Peyer's patch (tissue), 4 donors: ENCODE measurements around the gene ITM2C. TPM values are rescaled to one million over a fixed set of nuclear protein-coding genes. Genes with fewer than 3 reads are reported as not detected.

ENCODE experiments used
- DNase-seq, 3 donors: peaks; one replicate each; pipeline ENCODE4 v3.0.0-alpha.2; 2017 to 2019
- H3K27ac ChIP-seq, 4 donors: fragments of 200-600 bp; sonication (generic); one replicate each; pipeline ENCODE4 v1.5.1; 2016 to 2019
- H3K27me3 ChIP-seq, 2 donors: fragments of 200-600 bp; sonication (generic); one replicate each; pipeline ENCODE4 v1.5.1; 2019
- H3K36me3 ChIP-seq, 3 donors: fragments of 200-600 bp; sonication (generic); one replicate each; pipeline ENCODE4 v1.5.1; 2016 to 2019
- H3K4me1 ChIP-seq, 4 donors: fragments of 200-600 bp; sonication (generic); one replicate each; pipeline ENCODE4 v1.5.1; 2016 to 2019
- H3K4me3 ChIP-seq, 4 donors: fragments of 200-600 bp; sonication (generic); 1 replicate in 3 of 4; 2 replicates in 1 of 4; pipeline ENCODE4 v1.5.1; 2016 to 2019; ENCODE audit warnings: mild to moderate bottlenecking in 1 of 4
- H3K9me3 ChIP-seq, 4 donors: fragments of 200-600 bp; sonication (generic); one replicate each; pipeline ENCODE4 v1.5.1; 2016 to 2019; ENCODE audit warnings: mild to moderate bottlenecking in 1 of 4
- CTCF ChIP-seq, 6 experiments: fragments of 450-650 bp in 4 of 6; fragments of 200-600 bp in 2 of 6; sonication (generic) in 1 of 6; IDR thresholded peaks; one replicate each; pipeline ENCODE4 v1.5.1; 2017 to 2019; ENCODE audit warnings: antibody characterized with exemption in 6 of 6, mild to moderate bottlenecking in 3 of 6, moderate library complexity in 1 of 6
- POLR2A ChIP-seq, 2 donors: fragments of 450-650 bp; IDR thresholded peaks; one replicate each; pipeline ENCODE4 v1.5.1; 2017; ENCODE audit warnings: antibody characterized with exemption in 2 of 2, mild to moderate bottlenecking in 2 of 2, moderate library complexity in 2 of 2
- total RNA-seq, 4 donors: library from RNA; depleted of rRNA; stranded (reverse); fragments of >200 nt; gene quantifications; one replicate each; pipeline ENCODE4 v1.1.0, GENCODE V29; 2016

ITM2C gene
- total RNA-seq, 4 donors from 2014 or later: 69.3 to 710 (median 610) TPM

- H3K9me3 ChIP-seq: no peaks in the 10 kb centered on the region
- no peaks in the 10 kb centered on the region for H3K27me3 ChIP-seq
- peaks cover 17 to 42% (median 24%) of the 10 kb centered on the region in 4 donors for H3K4me1 ChIP-seq
- H3K36me3 ChIP-seq: peaks cover 0 to 44% (median 0%) of the 10 kb centered on the region in 3 donors
- no peak overlapping the region for H3K4me3 ChIP-seq
- no peak for TF ChIP-seq CTCF (IDR thresholded peaks at IDR 0.05)
- no peak for TF ChIP-seq POLR2A (IDR thresholded peaks at IDR 0.05)
- peak overlapping the region; percentile 71 to 96 (median 79) for H3K27ac ChIP-seq
- DNase-seq: peak in 2 of 3 donors; percentile 45 to 53
Measured at GRCh38 chr2:230878599-230879188, 14.0 kb downstream of the ITM2C start.

GRCh38 chr2:230879271-230879882 is 14.6 kb downstream of the ITM2C start:
- Histone ChIP-seq H3K4me3 (no peak overlapping the region), H3K27ac (peak overlapping the region in 3 of 4 donors; percentile 72 to 96 (median 86)), H3K27me3 (no peaks in the 10 kb centered on the region), H3K4me1 (peaks cover 17 to 41% (median 21%) of the 10 kb centered on the region in 4 donors), H3K36me3 (peaks cover 0 to 43% (median 0%) of the 10 kb centered on the region in 3 donors), H3K9me3 (no peaks in the 10 kb centered on the region)
- TF ChIP-seq POLR2A (IDR thresholded peaks at IDR 0.05) (peak in 1 of 2 donors; percentile 24), CTCF (IDR thresholded peaks at IDR 0.05) (no peak)
- peak in 2 of 3 donors; percentile 81 to 89 for DNase-seq

GRCh38 chr2:230879891-230880290 is 15.1 kb downstream of the ITM2C start:
- H3K36me3 ChIP-seq: peaks cover 0 to 37% (median 0%) of the 10 kb centered on the region in 3 donors
- peaks cover 14 to 41% (median 18%) of the 10 kb centered on the region in 4 donors for H3K4me1 ChIP-seq
- H3K27ac ChIP-seq: peak overlapping the region in 3 of 4 donors; percentile 72 to 96 (median 86)
- H3K27me3 ChIP-seq: no peaks in the 10 kb centered on the region
- no peaks in the 10 kb centered on the region for H3K9me3 ChIP-seq
- H3K4me3 ChIP-seq: no peak overlapping the region
- no peak for TF ChIP-seq CTCF (IDR thresholded peaks at IDR 0.05)
- no peak for TF ChIP-seq POLR2A (IDR thresholded peaks at IDR 0.05)
- DNase-seq: peak in 2 of 3 donors; percentile 47 to 58

- Histone ChIP-seq H3K4me1 (peaks cover 8 to 26% (median 18%) of the 10 kb centered on the region in 4 donors), H3K27ac (no peak overlapping the region), H3K9me3 (no peaks in the 10 kb centered on the region), H3K36me3 (peaks cover 0 to 18% (median 0%) of the 10 kb centered on the region in 3 donors), H3K27me3 (no peaks in the 10 kb centered on the region), H3K4me3 (no peak overlapping the region)
- DNase-seq: no peak
- TF ChIP-seq CTCF (IDR thresholded peaks at IDR 0.05) (no peak), POLR2A (IDR thresholded peaks at IDR 0.05) (no peak)
Measured at GRCh38 chr2:230881840-230882239, 17.1 kb downstream of the ITM2C start.

- Histone ChIP-seq H3K27ac (no peak overlapping the region), H3K9me3 (no peaks in the 10 kb centered on the region), H3K36me3 (no peaks in the 10 kb centered on the region), H3K27me3 (no peaks in the 10 kb centered on the region), H3K4me3 (no peak overlapping the region), H3K4me1 (no peaks in the 10 kb centered on the region)
- TF ChIP-seq POLR2A (IDR thresholded peaks at IDR 0.05) (no peak), CTCF (IDR thresholded peaks at IDR 0.05) (no peak)
- peak in 1 of 3 donors; percentile 33 for DNase-seq
Measured at GRCh38 chr2:230885463-230886130, 20.9 kb downstream of the ITM2C start.
